Fibroblast of pulmonary artery (primary cell): Measurements from ENCODE around the gene SMCO1.

ENCODE experiments used
- DNase-seq: peaks from one replicate; pipeline ENCODE4 v3.0.0-alpha.2; 2010; ENCODE audit warnings: low read depth
- H3K4me3 ChIP-seq: replicated peaks from 2 replicates; pipeline ENCODE4 v1.5.1; 2011; ENCODE audit warnings: low read depth, mild to moderate bottlenecking, control low read depth, low read length, moderate library complexity
- CTCF ChIP-seq: IDR thresholded peaks from 2 replicates; pipeline ENCODE4 v1.5.1; 2011; ENCODE audit warnings: mild to moderate bottlenecking, control low read depth, low read length, inconsistent platforms; ENCODE audit errors: missing control alignments

The SMCO1 gene

GRCh38 chr3:196514913-196515621 is at the start of gene SMCO1:
Gene SMCO1 (minus strand): TSS chr3:196515346. CDS start chr3:196515209, 137 bp downstream.
- TF ChIP-seq CTCF: no peak
- H3K4me3 ChIP-seq: no peak within 1 kb of the TSS
- DNase-seq: no peak

GRCh38 chr3:196563721-196564225 is 48.6 kb upstream of the SMCO1 start:
- TF ChIP-seq CTCF: no peak
- no peak overlapping the region for H3K4me3 ChIP-seq
- peak; percentile 56 for DNase-seq

GRCh38 chr3:196559826-196560225 is 44.7 kb upstream of the SMCO1 start:
- H3K4me3 ChIP-seq: no peak overlapping the region

GRCh38 chr3:196558476-196558875 is 43.3 kb upstream of the SMCO1 start:
- H3K4me3 ChIP-seq: no peak overlapping the region
- no peak for TF ChIP-seq CTCF
- no peak for DNase-seq

More at GRCh38 chr3:196559826-196560225, 44.7 kb upstream of the SMCO1 start:
- no peak for TF ChIP-seq CTCF
- DNase-seq: peak; percentile 11

GRCh38 chr3:196557236-196557635 is 42.1 kb upstream of the SMCO1 start:
- no peak for DNase-seq
- no peak overlapping the region for H3K4me3 ChIP-seq
- TF ChIP-seq CTCF: no peak

GRCh38 chr3:196555295-196555694 is 40.1 kb upstream of the SMCO1 start:
- no peak for TF ChIP-seq CTCF
- DNase-seq: no peak
- no peak overlapping the region for H3K4me3 ChIP-seq

- no peak for TF ChIP-seq CTCF
- no peak overlapping the region for H3K4me3 ChIP-seq
- DNase-seq: no peak
Measured at GRCh38 chr3:196554205-196554604, 39.1 kb upstream of the SMCO1 start.
